SH-SY5Y (cell line): ENCODE results near the gene CCDC175.

Experiments used
- GATA2 ChIP-seq: IDR thresholded peaks from 2 replicates; pipeline ENCODE4 v1.6.1; 2011; ENCODE audit warnings: mild to moderate bottlenecking, low read depth, low read length
- GATA3 ChIP-seq: IDR thresholded peaks from 2 replicates; pipeline ENCODE4 v1.6.1; 2011; ENCODE audit warnings: low read depth, mild to moderate bottlenecking, low read length, moderate library complexity

- TF ChIP-seq GATA2 (no peak), GATA3 (no peak)
Observed at GRCh38 chr14:59619061-59619460, 42.4 kb upstream of the CCDC175 start.
